BE2C (cell line): ENCODE data around the gene SLIT1.

ENCODE experiments used
- DNase-seq: peaks from one replicate; pipeline ENCODE4 v3.0.0-alpha.2; 2020
- H3K27me3 ChIP-seq: fragments of 250-450 bp; sonication (Bioruptor Pico); 2 replicates; pipeline ENCODE4 v1.5.1; 2020; ENCODE audit warnings: mild to moderate bottlenecking
- H3K36me3 ChIP-seq: fragments of 250-450 bp; sonication (Bioruptor Pico); 2 replicates; pipeline ENCODE4 v1.5.1; 2020; ENCODE audit warnings: mild to moderate bottlenecking
- H3K4me1 ChIP-seq: fragments of 250-450 bp; sonication (Bioruptor Pico); 2 replicates; pipeline ENCODE4 v1.5.1; 2020
- H3K4me3 ChIP-seq: 2 replicates; pipeline ENCODE4 v1.5.1; 2011; ENCODE audit warnings: low read depth, low read length
- H3K9me3 ChIP-seq: fragments of 250-450 bp; sonication (Bioruptor Pico); 2 replicates; pipeline ENCODE4 v1.5.1; 2020
- TF ChIP-seq, protein P1 (sequence below): IDR thresholded peaks from 2 replicates; pipeline ENCODE4 v1.5.1; 2012; ENCODE audit warnings: mild to moderate bottlenecking, low read depth, low read length

Gene SLIT1

GRCh38 chr10:97207131-97207530 is 21.4 kb upstream of the SLIT1 start:
- Histone ChIP-seq H3K9me3 (no peaks in the 10 kb centered on the region), H3K27me3 (no peaks in the 10 kb centered on the region), H3K4me3 (no peak overlapping the region), H3K4me1 (no peaks in the 10 kb centered on the region), H3K36me3 (no peaks in the 10 kb centered on the region)
- no peak for DNase-seq
- TF ChIP-seq, protein P1, sequence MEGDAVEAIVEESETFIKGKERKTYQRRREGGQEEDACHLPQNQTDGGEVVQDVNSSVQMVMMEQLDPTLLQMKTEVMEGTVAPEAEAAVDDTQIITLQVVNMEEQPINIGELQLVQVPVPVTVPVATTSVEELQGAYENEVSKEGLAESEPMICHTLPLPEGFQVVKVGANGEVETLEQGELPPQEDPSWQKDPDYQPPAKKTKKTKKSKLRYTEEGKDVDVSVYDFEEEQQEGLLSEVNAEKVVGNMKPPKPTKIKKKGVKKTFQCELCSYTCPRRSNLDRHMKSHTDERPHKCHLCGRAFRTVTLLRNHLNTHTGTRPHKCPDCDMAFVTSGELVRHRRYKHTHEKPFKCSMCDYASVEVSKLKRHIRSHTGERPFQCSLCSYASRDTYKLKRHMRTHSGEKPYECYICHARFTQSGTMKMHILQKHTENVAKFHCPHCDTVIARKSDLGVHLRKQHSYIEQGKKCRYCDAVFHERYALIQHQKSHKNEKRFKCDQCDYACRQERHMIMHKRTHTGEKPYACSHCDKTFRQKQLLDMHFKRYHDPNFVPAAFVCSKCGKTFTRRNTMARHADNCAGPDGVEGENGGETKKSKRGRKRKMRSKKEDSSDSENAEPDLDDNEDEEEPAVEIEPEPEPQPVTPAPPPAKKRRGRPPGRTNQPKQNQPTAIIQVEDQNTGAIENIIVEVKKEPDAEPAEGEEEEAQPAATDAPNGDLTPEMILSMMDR: no peak

- Histone ChIP-seq H3K4me1 (no peaks in the 10 kb centered on the region), H3K9me3 (no peaks in the 10 kb centered on the region), H3K36me3 (no peaks in the 10 kb centered on the region), H3K4me3 (no peak overlapping the region), H3K27me3 (no peaks in the 10 kb centered on the region)
- TF ChIP-seq, protein P1: no peak
- no peak for DNase-seq
Measured at GRCh38 chr10:97204826-97205679, 19.3 kb upstream of the SLIT1 start.

GRCh38 chr10:97203220-97203619 is 17.5 kb upstream of the SLIT1 start:
- Histone ChIP-seq H3K27me3 (no peaks in the 10 kb centered on the region), H3K36me3 (no peaks in the 10 kb centered on the region), H3K4me1 (no peaks in the 10 kb centered on the region), H3K9me3 (no peaks in the 10 kb centered on the region), H3K4me3 (no peak overlapping the region)
- DNase-seq: no peak
- TF ChIP-seq, protein P1: no peak

- Histone ChIP-seq H3K4me1 (no peaks in the 10 kb centered on the region), H3K4me3 (no peak overlapping the region), H3K9me3 (no peaks in the 10 kb centered on the region), H3K27me3 (no peaks in the 10 kb centered on the region), H3K36me3 (no peaks in the 10 kb centered on the region)
- TF ChIP-seq, protein P1: no peak
- DNase-seq: no peak
Measured at GRCh38 chr10:97200616-97201015, 14.9 kb upstream of the SLIT1 start.

DNA sequence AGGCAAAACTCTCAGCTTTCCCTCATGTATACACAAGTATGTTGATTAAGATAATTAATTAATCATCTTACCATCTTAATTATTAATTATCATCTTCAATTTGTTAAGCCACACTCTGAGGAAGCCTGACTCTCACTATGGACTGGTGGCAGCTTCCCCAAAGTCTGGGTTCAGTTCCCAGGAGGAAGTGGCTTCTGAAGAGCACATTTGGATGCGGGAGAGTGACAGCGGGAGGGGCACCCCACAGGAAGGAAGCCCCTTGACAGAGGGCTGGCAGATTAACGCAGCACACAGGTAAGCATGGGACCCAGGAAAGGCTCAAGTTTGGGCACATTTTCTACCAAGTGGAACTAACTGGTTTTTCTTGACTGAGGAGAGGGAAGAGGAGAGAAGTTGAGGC is 13.4 kb upstream of the SLIT1 start:
- TF ChIP-seq, protein P1: no peak
- no peak overlapping the region for H3K4me3 ChIP-seq
- no peaks in the 10 kb centered on the region for H3K36me3 ChIP-seq
- H3K27me3 ChIP-seq: no peaks in the 10 kb centered on the region
- no peak for DNase-seq
- no peaks in the 10 kb centered on the region for H3K4me1 ChIP-seq
- no peaks in the 10 kb centered on the region for H3K9me3 ChIP-seq

- DNase-seq: no peak
- H3K27me3 ChIP-seq: no peaks in the 10 kb centered on the region
- H3K4me1 ChIP-seq: no peaks in the 10 kb centered on the region
- no peaks in the 10 kb centered on the region for H3K36me3 ChIP-seq
- TF ChIP-seq, protein P1: no peak
- no peaks in the 10 kb centered on the region for H3K9me3 ChIP-seq
- no peak overlapping the region for H3K4me3 ChIP-seq
Measured at GRCh38 chr10:97197030-97197500, 11.3 kb upstream of the SLIT1 start.
